Stimulated activated CD4-positive, alpha-beta T cell treated with anti-CD3 and anti-CD28 coated beads, Interleukin-1b, Interleukin-23, amount 100 ng/mL, for 48 hours (primary cell): ENCODE measurements around the gene SLC7A6OS.
"Not testable (repeated sequence)": the region's sequence is repeated elsewhere in the genome, so short reads cannot be mapped to it uniquely, and the experiment has no call there.

ENCODE experiments used
- DNase-seq: peaks from one replicate; pipeline ENCODE4 v3.0.0-alpha.2; 2020

SLC7A6OS gene

DNA sequence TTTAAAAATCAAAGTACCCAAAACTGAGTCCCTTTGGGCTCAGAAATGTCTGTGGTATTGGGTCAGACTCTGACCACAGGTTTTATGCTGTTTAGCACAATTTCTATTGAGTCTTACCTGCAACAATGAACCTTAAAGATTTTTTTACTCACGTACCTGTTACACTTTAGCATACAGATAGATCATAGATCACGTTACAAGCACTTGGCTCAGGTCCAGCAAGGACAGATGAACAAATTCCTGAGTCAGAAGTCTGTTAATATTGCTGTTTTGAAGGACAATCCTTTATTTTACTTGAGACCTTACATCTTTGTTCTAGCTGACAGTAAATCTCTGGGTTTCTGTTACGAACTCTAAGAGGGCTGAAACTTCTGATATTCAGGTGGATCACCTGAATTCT lies 12.8 kb downstream of the SLC7A6OS start:
- DNase-seq: no peak

DNA sequence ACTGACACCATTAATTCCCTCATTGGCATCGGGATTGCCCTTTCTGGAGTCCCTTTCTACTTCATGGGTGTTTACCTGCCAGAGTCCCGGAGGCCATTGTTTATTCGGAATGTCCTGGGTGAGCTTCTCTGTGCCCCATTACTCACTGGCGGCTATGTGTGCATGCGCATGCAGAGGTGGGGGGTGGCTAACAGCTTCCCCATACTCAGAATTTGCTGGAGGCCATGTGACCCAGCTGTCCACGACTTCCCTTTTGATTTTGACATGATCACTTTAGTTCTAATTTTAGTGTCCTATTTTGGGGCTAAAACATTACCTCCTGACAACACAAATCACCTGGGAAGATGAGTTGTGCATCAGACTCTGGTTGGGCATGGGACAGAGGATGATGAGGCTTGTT lies 14.1 kb downstream of the SLC7A6OS start:
- no peak for DNase-seq

DNA sequence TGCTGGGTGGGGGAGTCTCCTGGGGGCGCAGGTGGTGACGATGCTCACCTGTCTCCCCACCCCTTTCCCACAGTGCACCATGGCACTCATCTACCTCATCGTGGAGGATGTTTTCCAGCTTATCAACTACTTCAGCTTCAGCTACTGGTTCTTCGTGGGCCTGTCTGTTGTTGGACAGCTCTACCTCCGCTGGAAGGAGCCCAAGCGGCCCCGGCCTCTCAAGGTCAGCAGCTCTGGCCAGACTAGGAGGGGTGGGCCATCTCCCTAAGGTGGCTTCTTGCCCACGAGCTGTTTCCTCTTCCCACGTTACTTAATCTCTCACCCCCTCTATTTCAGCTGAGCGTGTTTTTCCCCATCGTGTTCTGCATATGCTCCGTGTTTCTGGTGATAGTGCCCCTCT lies 14.5 kb downstream of the SLC7A6OS start:
- DNase-seq: no peak

DNA sequence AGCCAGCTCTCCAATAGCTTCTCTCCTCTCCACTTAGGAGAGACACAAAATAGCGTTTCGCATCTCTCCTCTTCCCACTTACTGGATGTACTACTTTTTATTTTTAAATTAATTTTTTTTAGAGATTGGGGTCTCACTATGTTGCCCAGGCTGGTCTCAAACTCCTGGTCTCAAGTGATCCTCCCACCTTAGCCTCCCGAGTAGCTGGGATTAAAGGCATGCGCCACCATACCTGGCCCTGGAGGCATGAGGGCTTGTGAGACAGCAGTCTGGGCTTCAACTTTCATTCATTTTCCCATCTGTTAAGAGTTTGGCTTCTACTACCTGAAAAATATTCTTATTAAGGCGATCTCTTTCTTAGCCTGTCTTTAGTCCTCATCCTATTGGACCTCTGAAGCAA lies 18.3 kb downstream of the SLC7A6OS start:
- no peak for DNase-seq

DNA sequence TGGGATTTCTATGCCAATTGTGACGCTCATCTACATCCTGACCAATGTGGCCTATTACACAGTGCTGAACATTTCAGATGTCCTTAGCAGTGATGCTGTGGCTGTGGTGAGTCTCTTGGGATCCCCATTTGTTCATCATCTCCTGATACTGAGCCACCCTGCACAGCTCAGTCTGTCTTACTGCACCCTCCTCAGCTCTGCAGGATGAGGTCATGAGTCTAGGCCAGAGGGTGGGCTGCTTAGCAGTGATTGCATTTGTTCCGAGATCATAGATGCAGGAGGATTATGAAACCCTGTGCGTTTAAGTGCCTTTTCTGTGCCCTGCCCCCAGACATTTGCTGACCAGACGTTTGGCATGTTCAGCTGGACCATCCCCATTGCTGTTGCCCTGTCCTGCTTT lies 19.5 kb downstream of the SLC7A6OS start:
- no peak for DNase-seq

DNA sequence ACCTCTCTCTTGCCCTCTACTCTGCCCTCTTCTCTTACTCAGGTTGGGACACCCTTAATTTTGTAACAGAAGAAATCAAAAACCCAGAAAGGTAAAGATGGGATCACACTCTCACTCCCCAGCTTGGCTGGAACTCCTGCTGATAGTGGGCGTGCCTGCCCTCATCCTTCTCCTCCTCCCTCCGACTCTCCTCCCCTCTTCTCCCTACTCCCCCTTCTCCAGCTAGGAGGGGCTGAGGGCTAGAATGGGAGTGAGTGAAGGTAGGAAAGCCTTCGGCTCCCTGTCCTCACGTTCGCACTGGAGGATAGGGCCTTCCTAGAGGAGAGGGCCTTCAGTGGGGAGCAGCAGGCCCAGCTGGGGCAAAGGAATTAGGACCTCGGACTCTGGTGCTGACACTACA lies 20.3 kb downstream of the SLC7A6OS start:
- no peak for DNase-seq

DNA sequence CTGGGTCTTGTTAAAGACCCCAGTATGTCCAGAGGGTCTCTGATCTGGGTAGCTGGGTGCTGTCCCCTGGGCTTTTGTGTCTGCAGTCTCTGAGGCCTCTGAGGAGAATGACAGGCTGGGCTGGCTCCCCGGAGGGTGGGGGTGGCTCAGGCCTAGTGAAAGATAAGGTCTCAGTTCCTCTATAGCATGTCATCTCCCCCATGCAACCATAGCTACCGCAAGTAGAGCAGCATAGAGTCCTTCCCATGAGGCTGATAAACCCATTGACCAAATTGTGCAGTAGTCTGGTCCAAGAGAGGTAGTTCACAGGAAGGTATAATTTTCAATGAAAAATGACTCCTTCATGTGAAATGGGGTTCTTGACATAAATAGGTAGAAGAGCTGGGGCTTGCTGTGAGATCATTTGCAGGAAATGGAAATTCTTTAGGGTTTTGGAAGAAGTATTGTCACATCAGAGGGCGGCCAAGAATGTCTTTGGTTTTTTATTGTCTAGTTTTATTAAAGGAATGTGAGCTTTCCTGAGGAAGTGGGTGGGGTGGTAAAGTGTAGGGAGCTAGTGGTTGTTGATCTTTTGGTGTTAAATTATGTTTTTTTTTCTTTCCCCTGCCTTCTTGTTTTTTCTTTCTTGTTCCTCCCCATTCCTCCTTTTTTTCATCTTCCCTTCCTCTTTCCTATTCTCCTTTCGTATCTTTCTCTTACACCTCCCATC lies 21.0 kb downstream of the SLC7A6OS start:
- peak; percentile 67 for DNase-seq

DNA sequence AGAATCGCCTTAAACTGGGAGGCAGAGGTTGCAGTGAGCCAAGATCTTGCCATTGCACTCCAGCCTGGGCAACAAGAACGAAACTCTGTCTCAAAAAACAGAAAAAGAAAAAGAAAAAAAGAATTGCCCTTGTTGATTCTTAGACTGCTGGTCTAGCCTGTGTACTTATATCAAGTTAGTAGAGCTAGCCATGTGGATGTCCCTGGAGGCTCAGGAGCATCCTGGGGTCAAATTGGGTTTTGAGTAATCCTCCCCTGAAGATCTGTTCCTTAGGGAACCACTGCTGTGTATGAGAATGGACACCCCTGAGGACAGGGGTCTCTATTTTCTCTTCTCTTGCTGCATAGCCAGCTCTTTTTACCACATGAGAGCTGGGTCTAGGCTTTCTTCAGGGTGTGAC lies 21.5 kb downstream of the SLC7A6OS start:
- no peak for DNase-seq

DNA sequence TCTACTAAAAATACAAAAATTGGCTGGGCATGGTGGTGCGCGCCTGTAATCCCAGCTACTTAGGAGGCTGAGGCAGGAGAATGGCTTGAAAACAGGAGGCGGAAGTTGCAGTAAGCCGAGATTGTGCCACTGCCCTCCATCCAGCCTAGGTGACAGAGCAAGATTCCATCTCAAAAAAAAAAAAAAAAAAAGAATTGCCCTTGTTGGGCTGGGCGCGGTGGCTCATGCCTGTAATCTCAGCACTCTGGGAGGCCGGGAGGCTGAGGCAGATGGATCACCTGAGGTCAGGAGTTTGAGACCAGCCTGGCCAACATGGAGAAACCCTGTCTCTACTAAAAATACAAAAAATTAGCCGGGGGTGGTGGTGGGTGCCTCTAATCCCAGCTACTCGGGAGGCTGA lies 21.9 kb downstream of the SLC7A6OS start:
- not testable (repeated sequence) for DNase-seq

DNA sequence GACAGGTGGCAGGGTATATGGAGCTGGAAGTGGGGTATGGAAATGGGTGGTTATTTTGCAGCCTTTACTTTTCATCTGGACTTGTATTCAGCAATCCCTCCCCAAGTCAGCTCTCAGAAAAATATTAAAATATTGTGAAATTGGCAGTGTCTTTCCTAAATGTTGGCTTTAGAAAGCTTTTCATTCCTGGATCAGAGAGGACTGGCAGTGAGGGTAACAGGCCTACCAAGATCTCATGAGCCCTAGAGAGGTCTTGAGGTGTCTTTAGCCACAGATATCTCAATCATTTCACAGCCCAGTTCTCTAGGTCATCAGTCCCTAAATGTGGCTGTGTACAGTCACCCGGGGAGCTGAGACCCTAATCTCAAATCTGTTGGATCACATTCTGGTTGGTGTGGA lies 22.5 kb downstream of the SLC7A6OS start:
- DNase-seq: no peak

DNA sequence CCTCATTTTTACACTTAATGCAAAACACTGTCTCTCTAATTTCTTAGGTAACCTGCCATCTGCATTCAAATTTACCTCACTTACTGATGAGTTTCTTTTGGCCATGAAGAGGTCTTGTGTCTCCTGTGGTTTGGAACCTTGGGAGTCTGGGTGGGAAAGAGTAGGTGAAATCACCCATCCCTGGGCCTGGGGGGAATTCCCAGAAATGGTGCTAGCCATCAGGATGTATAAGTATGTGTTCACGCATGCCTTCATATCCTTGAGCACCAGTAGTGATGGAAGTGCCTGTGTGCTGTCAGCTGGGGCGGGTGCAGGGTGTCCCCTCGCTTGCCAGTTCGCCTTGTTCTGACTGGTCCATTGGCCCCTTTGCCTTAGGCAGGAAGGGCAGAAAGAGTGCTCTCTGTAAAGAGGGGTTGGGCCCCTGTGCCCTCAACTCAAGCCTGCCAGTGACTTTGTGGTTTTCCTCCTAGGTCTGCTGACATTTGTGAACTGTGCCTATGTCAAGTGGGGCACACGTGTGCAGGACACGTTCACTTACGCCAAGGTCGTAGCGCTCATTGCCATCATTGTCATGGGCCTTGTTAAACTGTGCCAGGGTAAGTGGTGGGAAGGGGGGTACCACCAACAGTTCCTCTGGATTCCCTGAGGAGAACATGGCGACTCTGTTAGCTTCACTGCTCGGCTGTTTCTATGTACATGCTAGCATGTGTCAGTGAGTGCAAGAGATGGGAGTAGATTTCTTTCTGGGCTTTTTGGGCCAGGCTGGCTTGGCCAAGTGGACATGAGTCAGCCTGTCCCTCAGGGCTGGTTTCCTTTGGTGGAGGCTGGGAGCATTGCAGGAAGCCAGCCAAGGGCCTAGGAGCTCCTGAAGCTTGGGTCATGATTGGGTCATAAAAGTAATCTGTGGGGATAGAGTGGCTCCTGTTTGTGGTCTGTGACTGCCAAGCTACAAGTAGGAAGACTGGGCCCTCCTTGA lies 23.2 kb downstream of the SLC7A6OS start:
- peak; percentile 30 for DNase-seq

DNA sequence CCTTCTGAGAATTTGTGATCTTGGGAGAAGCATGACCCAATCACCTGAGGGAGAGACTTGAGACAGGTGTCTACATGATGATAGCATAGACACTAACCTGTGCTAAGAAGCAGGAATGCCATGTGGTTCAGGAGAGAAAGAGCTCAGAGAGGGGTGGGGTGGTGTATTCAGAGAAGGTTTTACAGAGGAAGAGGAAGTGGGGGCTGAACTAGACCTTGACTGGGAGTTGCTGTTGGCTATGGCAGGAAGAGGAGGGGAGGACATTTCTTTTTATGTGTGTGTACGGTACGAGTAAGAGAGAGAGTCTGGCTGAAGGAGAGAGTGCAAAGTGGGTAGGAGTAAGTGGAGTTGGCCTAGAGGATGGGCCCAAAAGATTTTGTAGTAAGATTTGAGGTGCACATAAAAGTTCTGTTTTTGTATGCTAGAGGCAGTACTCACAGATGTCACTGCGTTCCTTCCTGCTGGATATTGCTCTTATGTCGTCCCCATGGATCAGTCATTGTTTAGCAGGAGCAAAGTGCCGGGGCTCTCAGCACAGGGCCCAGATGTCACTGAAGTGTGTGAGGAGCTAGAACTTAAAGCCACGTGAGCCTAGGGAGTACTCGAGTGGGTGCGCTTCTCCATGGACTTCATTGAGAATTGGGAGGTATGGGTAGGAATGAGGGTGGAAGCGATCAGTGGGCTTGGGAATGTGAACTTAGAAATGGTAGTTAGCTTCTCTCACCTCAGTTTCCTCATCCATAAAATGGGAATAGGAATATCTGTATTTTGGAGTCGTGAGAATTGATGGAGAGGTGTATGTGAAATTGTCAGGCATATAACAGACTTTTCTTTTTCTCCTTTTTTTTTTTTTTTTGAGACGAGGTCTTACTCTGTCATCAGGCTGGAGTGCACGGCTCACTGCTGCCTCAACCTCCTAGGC lies 24.3 kb downstream of the SLC7A6OS start:
- DNase-seq: no peak

DNA sequence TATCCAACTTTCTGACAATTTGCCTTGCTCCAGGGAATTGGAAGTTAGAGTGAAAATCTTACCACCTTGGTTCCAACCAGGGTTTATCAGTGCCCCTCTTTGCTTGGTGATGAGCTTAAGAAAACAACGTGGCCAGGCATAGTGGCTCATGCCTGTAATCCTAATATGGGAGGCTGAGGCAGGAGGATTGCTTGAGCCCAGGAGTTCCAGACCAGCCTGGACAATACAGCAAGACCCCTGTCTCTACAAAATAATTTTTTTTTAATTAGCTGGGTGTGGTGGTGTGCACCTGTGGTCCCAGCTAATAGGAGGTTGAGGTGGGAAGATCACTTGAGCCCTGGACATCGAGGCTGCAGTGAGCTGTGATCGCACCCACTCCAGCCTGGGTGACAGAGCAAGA lies 25.1 kb downstream of the SLC7A6OS start:
- DNase-seq: no peak

DNA sequence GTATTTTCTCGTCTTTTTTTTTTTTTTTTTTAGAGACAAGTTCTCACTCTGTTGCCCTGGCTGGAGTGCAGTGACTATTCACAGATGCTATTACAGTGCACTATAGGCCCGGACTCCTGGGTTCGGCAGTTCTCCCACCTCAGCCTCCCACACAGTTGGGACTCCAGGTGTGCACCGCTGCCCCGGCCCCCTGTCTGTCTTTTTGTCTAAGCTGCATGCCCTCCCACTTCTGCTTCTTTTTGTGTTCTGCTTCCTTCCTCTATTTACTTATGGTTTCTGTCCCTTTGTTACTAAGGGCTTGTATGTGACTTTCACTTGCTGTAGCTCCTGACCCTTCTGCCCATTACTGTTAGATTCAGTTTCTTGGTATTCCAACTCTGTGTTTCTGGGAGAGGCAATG lies 25.9 kb downstream of the SLC7A6OS start:
- DNase-seq: no peak

DNA sequence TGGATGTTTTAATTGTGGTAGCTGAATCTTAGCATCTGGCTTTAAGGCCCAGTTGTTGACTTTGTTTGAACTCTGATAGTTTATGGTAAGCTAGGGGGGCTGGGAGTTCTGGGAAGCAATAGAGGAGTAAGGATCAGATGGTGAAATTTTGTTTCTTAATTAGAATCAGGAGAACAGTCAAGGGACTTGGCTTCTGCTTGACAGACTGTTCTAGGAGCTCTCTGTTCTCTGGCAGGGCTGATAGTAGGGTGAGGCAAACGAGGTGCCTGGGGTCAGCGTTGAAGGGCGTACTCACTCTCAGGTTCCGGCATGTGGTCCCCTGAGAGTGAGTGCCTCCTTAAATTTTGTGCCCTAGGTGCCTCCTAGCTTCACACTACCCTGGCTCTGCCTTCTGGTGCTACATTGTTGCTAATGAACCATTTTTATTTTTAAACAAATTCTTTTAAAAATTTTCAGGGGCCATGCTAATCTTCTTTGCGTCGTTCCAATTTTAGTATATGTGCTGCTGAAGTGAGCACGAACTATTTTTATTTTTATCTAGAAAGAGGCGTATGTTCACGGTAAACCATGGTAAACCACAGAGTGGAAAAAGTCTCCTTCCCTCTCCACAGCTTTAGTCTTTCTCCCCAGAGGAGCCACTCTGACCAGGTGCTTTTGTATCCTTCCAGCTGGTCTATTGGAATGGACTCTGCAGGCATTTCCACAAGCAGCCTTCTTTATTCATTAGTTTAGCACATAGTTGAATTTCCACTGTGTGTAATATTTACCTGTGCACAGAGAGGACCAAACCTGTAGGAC lies 26.7 kb downstream of the SLC7A6OS start:
- no peak for DNase-seq

DNA sequence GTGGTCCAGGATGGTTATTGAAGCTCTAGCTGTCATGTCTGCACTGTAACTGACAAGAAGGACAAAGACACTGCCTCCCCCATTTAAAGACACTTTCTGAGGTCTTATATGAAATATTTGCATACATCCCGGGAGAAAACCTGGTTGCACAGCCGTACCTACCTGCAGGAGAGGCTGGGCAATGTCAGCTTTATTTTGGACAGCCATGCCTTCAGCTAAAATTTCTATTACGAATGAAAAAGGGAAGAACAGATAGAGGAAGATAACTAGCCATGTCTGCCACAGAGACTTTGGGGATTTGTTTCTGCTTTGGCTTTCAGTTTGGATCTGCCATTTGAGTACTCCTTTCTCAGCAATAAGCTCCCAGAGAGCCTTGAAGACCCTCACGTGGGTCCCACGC lies 27.4 kb downstream of the SLC7A6OS start:
- DNase-seq: no peak

DNA sequence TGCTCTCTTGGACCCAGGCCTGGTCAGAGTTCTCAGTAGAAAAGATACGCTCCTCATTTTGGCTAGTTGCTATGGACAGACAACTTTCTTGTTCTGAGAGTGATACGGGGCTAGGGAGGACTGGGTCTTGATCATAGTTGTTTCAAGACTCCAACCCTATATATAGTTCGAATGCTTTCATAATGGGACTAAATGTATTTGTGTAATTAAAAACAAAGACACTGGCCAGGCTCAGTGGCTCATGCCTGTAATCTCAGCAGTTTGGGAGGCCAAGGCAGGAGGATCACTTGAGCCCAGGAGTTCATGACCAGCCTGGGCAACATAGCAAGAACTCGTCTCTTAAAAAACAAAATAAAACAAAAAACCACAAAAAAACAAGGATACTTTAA lies 28.7 kb downstream of the SLC7A6OS start:
- DNase-seq: no peak

DNA sequence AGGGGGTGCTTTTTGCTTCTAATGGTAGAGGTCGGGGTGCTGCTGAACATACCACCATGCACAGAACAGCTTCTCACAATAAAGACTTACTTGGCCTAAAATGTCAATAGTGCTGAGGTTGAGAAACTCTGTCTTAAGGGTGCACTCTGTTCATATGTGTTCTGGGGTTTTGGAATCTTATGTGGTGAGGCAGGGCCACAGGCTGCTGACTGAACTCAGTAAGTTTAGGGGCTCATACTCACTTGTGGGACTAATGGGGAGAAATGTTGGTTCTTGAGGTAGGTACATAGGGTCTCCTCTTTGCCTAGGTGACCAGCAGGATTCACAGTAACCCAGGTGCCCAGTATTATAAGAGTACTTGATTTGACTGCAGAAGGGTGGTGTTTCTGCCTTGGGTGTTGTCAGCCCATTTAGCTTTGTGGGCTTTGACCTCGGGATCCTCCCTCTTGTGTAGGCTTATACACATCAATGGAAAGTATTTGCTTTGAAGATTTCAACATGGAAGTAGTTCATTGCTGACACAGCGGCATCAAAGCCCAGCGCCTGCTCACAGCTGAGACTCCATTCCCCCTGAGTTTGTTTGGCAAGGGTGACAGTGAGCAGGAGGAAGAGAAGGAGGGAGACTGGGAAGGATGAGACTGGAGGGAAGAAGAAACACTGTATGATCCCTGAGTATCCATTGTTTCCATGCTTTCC lies 29.2 kb downstream of the SLC7A6OS start:
- no peak for DNase-seq

DNA sequence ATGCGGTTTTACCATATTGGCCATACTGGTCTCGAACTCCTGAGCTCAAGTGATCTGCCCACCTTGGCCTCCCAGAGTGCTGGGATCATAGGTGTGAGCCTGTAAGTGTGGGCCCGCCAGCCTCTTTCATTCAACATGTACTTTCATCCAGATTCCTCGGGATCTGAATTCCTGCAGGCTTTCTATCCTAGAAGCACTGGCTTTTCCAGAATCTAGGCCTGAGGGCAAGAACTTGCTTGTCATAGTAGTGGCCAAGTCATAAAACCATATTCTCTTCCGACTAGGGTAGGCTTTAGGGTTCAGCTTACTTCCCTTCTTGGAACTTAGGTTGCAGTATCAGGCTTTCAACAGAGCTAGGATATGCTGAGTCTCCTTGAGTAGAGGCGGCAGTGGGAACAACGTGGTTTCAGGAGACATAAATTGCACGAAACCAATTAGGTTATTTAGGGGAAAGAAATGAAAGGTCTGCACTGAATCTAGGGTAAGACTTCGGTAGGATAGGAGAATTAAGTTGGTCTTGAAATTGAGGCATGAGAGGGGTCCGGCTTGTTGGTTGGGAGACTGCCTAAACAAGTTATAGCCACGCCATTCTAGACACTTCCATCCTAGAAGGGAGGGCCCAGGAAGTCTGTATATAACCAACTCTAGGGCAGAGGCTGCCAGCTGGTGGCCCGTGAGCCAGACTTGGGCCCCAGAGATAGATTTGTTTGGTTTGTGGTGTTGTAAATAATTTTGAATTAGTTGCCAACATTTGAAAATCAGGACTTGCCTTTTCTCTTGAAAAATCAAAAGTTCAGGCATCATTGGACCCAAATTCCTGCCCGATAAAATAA lies 30.8 kb downstream of the SLC7A6OS start:
- no peak for DNase-seq

DNA sequence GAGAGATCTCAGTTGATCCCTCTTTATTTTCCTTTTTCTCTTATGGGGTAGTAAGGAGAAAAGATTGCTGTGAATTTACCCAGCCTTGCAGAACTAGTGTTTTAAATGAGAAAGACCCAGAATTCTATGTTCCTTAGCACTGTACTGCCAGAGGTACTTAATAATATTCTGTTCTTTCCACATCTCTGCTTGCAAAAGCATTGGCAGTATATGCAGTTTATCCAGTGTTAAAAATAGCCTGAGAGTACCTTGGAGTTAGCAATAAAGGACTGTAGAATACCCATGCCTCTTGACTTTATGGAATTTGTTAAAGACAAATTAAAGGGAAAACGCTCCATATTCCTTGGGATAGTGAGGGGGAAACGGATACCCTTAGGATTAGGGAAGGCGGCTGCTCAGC lies 34.5 kb downstream of the SLC7A6OS start:
- DNase-seq: no peak
